Measurements from ENCODE around the gene UBASH3A.
"Not testable (repeated sequence)": the region's sequence is repeated elsewhere in the genome, so short reads cannot be mapped to it uniquely, and the experiment has no call there.

UBASH3A gene

GRCh38 chr21:42390696-42391095 is 13.0 kb upstream of the UBASH3A start:
- DNase-seq (ENCODE audit: low read depth), result no peak

- DNase-seq (ENCODE audit: low read depth), result no peak
These were observed 12.4 kb upstream of the UBASH3A start for GRCh38 chr21:42391297-42391696.

- no peak for DNase-seq (ENCODE audit: low read depth)
These were observed 10.8 kb upstream of the UBASH3A start for GRCh38 chr21:42392731-42393442.

- DNase-seq (ENCODE audit: low read depth), result no peak
These were observed 10.2 kb upstream of the UBASH3A start for GRCh38 chr21:42393443-42393950.

- no peak for DNase-seq (ENCODE audit: low read depth)
These were observed 8.4 kb upstream of the UBASH3A start for GRCh38 chr21:42395302-42395701.

- no peak for DNase-seq (ENCODE audit: low read depth)
These were observed 7.6 kb upstream of the UBASH3A start, which contains the start of gene TMPRSS3 for GRCh38 chr21:42395905-42396651. TMPRSS3 (minus strand) TSS chr21:42396052; CDS start chr21:42395417, 635 bp downstream.

- no peak for DNase-seq (ENCODE audit: low read depth)
These were observed 6.6 kb upstream of the UBASH3A start for GRCh38 chr21:42396799-42397745.

GRCh38 chr21:42397746-42398394 is 5.8 kb upstream of the UBASH3A start:
- DNase-seq (ENCODE audit: low read depth), result no peak

GRCh38 chr21:42398436-42399028 is 5.2 kb upstream of the UBASH3A start:
- no peak for DNase-seq (ENCODE audit: low read depth)

GRCh38 chr21:42400525-42400924 is 3.2 kb upstream of the UBASH3A start:
- DNase-seq (ENCODE audit: low read depth), result no peak

- no peak for DNase-seq (ENCODE audit: low read depth)
These were observed 2.5 kb upstream of the UBASH3A start for GRCh38 chr21:42401154-42401553.

- peak; percentile 59 for DNase-seq (ENCODE audit: low read depth)
These were observed 1.9 kb upstream of the UBASH3A start for GRCh38 chr21:42401820-42402251.

- DNase-seq (ENCODE audit: low read depth), result no peak
These were observed 837 bp downstream of the UBASH3A start for GRCh38 chr21:42404539-42404938.

GRCh38 chr21:42405064-42406013 is 1.6 kb downstream of the UBASH3A start:
- no peak for DNase-seq (ENCODE audit: low read depth)

GRCh38 chr21:42406201-42406621 is 2.5 kb downstream of the UBASH3A start:
- DNase-seq (ENCODE audit: low read depth), result no peak

- DNase-seq (ENCODE audit: low read depth), result no peak
These were observed 3.2 kb downstream of the UBASH3A start for GRCh38 chr21:42406866-42407265.

GRCh38 chr21:42407476-42407875 is 3.8 kb downstream of the UBASH3A start:
- DNase-seq (ENCODE audit: low read depth), result no peak

- DNase-seq (ENCODE audit: low read depth), result not testable (repeated sequence)
These were observed 5.0 kb downstream of the UBASH3A start for GRCh38 chr21:42408718-42409117.

- no peak for DNase-seq (ENCODE audit: low read depth)
These were observed 5.7 kb downstream of the UBASH3A start for GRCh38 chr21:42409366-42409765.

Data from CMK (cell line).